Endothelial cell of umbilical vein (primary cell): ENCODE measurements around the gene DEF6. TPM values are rescaled to one million over a fixed set of nuclear protein-coding genes. Genes with fewer than 3 reads are reported as not detected.

ENCODE experiments used
- BruUV-seq: library from RNA; stranded (reverse); fragments of 400-500 nt; replicated peaks from 2 replicates; lab custom pipeline; 2021; lab: Mats Ljungman, UMichigan
- CTCF ChIA-PET: fragments of 300-600, 350-600 bp; sonication (Branson Sonifier 250); formaldehyde crosslinking; loops from one replicate; lab custom pipeline; 2021; ENCODE audit warnings: antibody characterized with exemption, inconsistent platforms; lab: Charles Lee
- POLR2A ChIA-PET: fragments of 300-600, 350-600 bp; sonication (Branson Sonifier 250); formaldehyde crosslinking; loops from one replicate; lab custom pipeline; 2021; ENCODE audit warnings: antibody characterized with exemption, inconsistent platforms; lab: Charles Lee
- DNase-seq: peaks from one replicate; pipeline ENCODE4 v3.0.0-alpha.2; 2011; ENCODE audit warnings: low read depth, low spot score
- FAIRE-seq: peaks from 2 replicates; lab custom pipeline; 2011; peaks lifted over from hg19 to GRCh38; lab: Jason Lieb, UNC
- H2AFZ ChIP-seq: 2 replicates; pipeline ENCODE4 v1.6.0; 2012; ENCODE audit warnings: low read depth, low read length, control low read depth, inconsistent platforms
- H3K27ac ChIP-seq: 2 replicates; pipeline ENCODE4 v1.5.1; 2011; ENCODE audit warnings: low read depth, mild to moderate bottlenecking, control low read depth, low read length, moderate library complexity; ENCODE audit not compliant: insufficient read depth
- H3K27me3 ChIP-seq, 2 experiments: 2 replicates each; pipeline versions ENCODE4 v1.6.0 to v1.6.1; 2011; ENCODE audit warnings: low read length in 2 of 2, mixed read lengths in 1 of 2; ENCODE audit not compliant: control insufficient read depth in 2 of 2, insufficient read depth in 2 of 2
- H3K36me3 ChIP-seq, 2 experiments: 2 replicates in 1 of 2; 3 replicates in 1 of 2; pipeline ENCODE4 v1.5.1; 2011; ENCODE audit warnings: low read length in 2 of 2, mild to moderate bottlenecking in 1 of 2, moderate library complexity in 1 of 2; ENCODE audit not compliant: control insufficient read depth in 2 of 2, insufficient read depth in 2 of 2; ENCODE audit errors: extremely low read depth in 1 of 2
- H3K4me1 ChIP-seq: 3 replicates; pipeline ENCODE4 v1.5.1; 2011; ENCODE audit warnings: mild to moderate bottlenecking, low read length; ENCODE audit not compliant: control insufficient read depth, insufficient read depth; ENCODE audit errors: extremely low read depth
- H3K4me2 ChIP-seq: 2 replicates; pipeline ENCODE4 v1.6.1; 2011; ENCODE audit warnings: low read length, control low read depth, mixed read lengths; ENCODE audit not compliant: insufficient read depth
- H3K4me3 ChIP-seq, 3 experiments: fragments of 200-600 bp in 1 of 3; sonication (generic), shearing (Covaris generic) in 1 of 3; replicated peaks in 1 of 3; 2 replicates each; pipeline ENCODE4 v1.5.1; 2011 to 2016; ENCODE audit warnings: control low read depth in 3 of 3, low read length in 3 of 3, mild to moderate bottlenecking in 2 of 3, inconsistent platforms in 1 of 3, low read depth in 1 of 3, moderate library complexity in 1 of 3; ENCODE audit not compliant: insufficient read depth in 1 of 3
- H3K79me2 ChIP-seq: 2 replicates; pipeline ENCODE4 v1.6.0; 2012; ENCODE audit warnings: low read length, inconsistent platforms; ENCODE audit not compliant: control insufficient read depth, insufficient read depth
- H3K9ac ChIP-seq: replicated peaks from 2 replicates; pipeline ENCODE3; 2011; ENCODE audit warnings: low read length, control low read depth; ENCODE audit not compliant: insufficient read depth; ENCODE audit errors: extremely low read depth
- H3K9me1 ChIP-seq: replicated peaks from 3 replicates; pipeline ENCODE4 v1.6.0; 2011; ENCODE audit warnings: mild to moderate bottlenecking, low read length; ENCODE audit not compliant: control insufficient read depth, insufficient read depth; ENCODE audit errors: extremely low read depth
- H3K9me3 ChIP-seq: replicated peaks from 2 replicates; pipeline ENCODE4 v1.5.1; 2012; ENCODE audit warnings: low read length, inconsistent platforms; ENCODE audit not compliant: control insufficient read depth, insufficient read depth
- H4K20me1 ChIP-seq: replicated peaks from 2 replicates; pipeline ENCODE3; 2011; ENCODE audit warnings: mild to moderate bottlenecking, low read length; ENCODE audit not compliant: control insufficient read depth, insufficient read depth; ENCODE audit errors: extremely low read depth
- EZH2 ChIP-seq: IDR thresholded peaks from 2 replicates; pipeline ENCODE4 v1.6.1; 2012; ENCODE audit warnings: borderline replicate concordance, low read depth, mild to moderate bottlenecking, moderate library complexity, low read length, inconsistent platforms; ENCODE audit not compliant: severe bottlenecking
- FOS ChIP-seq: IDR thresholded peaks from 2 replicates; pipeline ENCODE4 v1.6.1; 2011; ENCODE audit warnings: mild to moderate bottlenecking, low read length, moderate library complexity, borderline replicate concordance; ENCODE audit not compliant: insufficient read depth
- GATA2 ChIP-seq: IDR thresholded peaks from 2 replicates; pipeline ENCODE4 v1.7.0; 2011; ENCODE audit warnings: low read depth, mild to moderate bottlenecking, moderate library complexity, mixed read lengths, low read length; ENCODE audit not compliant: insufficient read length, insufficient read depth
- JUN ChIP-seq: IDR thresholded peaks from 2 replicates; pipeline ENCODE4 v1.6.1; 2011; ENCODE audit warnings: borderline replicate concordance, low read depth; ENCODE audit not compliant: insufficient read length, insufficient read depth
- MAX ChIP-seq: IDR thresholded peaks from 2 replicates; pipeline ENCODE4 v1.6.1; 2011; ENCODE audit not compliant: insufficient read depth, insufficient read length
- MYC ChIP-seq: IDR thresholded peaks from one replicate; pipeline ENCODE4 v1.6.1; 2011; ENCODE audit warnings: mild to moderate bottlenecking, low read depth, low read length
- POLR2A ChIP-seq: IDR thresholded peaks from 2 replicates; pipeline ENCODE4 v1.6.1; 2012; ENCODE audit warnings: low read depth, mild to moderate bottlenecking, control low read depth, low read length
- POLR2AphosphoS5 ChIP-seq: IDR thresholded peaks from 2 replicates; pipeline ENCODE4 v1.6.1; 2012; ENCODE audit warnings: low read depth, mild to moderate bottlenecking, control low read depth, low read length, moderate library complexity; ENCODE audit not compliant: insufficient read depth
- dilution Hi-C: fragments of 300-500 bp; cut with MboI; formaldehyde crosslinking; loops from one replicate; pipeline ENCODE4 v1.15.0; 2019; ENCODE audit warnings: low sequenced_read_pairs; ENCODE audit not compliant: extremely low pct_ligation_motif_present
- intact Hi-C: fragments of 100-400 bp; cut with micrococcal nuclease; formaldehyde crosslinking; loops from one replicate; pipeline ENCODE4 v1.10.0; 2022
- polyA plus RNA-seq, 4 experiments: library from polyadenylated mRNA; depleted of rRNA in 3 of 4; stranded (reverse) in 3 of 4; unstranded in 1 of 4; fragments of >200 nt; gene quantifications; 2 replicates each; pipeline versions ENCODE4 v1.2.1 to v1.2.3, GENCODE V29; 2011 to 2012; ENCODE audit warnings: missing spikeins in 1 of 4
- total RNA-seq: library from RNA; stranded (reverse); gene quantifications from 2 replicates; pipeline ENCODE4 v1.2.3, GENCODE V29; 2021
- TF ChIP-seq, protein P1 (sequence below), 2 donors: IDR thresholded peaks; 1 replicate in 1 of 2; 2 replicates in 1 of 2; pipeline ENCODE4 v1.5.1; 2011; ENCODE audit warnings: low read length in 2 of 2, mild to moderate bottlenecking in 2 of 2, moderate library complexity in 2 of 2, control low read depth in 1 of 2, inconsistent platforms in 1 of 2, low read depth in 1 of 2; ENCODE audit not compliant: insufficient read depth in 1 of 2; ENCODE audit errors: extremely low read depth in 1 of 2

The DEF6 gene
- total and polyA plus RNA-seq, 2 donors (not counting 3 experiments of a cell fraction or from before 2014, with no cell fraction given), result 0.59 to 0.77 TPM

DNA sequence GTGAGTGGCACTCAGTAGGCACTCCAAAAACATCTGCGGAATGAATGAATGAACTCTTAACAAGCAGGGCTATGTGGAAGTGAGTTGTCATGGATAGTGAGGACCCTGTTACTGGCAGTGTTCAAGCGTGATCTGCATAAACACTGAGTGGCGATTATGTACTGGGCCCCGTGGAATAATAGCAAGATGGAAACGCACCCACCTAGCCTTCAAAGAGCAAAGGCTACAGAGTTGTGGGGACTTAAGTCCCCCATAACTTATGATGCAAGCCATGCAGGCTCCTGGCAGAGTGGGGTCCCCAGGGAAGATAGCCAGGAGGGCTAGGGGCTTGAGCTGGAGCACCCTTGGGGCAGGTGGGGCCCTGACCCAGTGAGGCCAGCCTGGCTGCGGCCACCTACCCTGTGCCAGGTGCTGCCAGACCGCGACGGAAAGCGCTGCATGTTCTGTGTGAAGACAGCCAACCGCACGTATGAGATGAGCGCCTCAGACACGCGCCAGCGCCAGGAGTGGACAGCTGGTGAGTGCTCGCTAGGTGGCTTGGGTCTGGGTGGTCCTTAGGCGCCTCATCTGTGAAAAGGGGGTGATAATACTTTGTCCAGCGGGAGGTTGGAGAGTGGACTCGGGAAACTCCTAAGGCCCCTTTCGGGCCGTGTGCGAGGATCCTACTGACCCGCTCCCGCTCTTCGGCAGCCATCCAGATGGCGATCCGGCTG lies 20.0 kb downstream of the DEF6 start:
- dilution Hi-C loops, result no loop called here
- H3K4me1 ChIP-seq, result peaks cover 5% of the 10 kb centered on the region
- no peaks in the 10 kb centered on the region for H3K36me3 ChIP-seq
- H3K27me3 ChIP-seq, result peaks cover 9 to 15% of the 10 kb centered on the region in 2 experiments
- peak overlapping the region; percentile 93 for H2AFZ ChIP-seq
- H3K4me2 ChIP-seq, result peak overlapping the region; percentile 59
- no peaks in the 10 kb centered on the region for H3K9me1 ChIP-seq
- FAIRE-seq (no peak), DNase-seq (no peak)
- H3K79me2 ChIP-seq, result no peaks in the 10 kb centered on the region
- no peaks in the 10 kb centered on the region for H3K9me3 ChIP-seq
- intact Hi-C loops, result loop anchor here (2.0 kb wide), 1 partner anchor 19 kb away; no protein-coding TSS in a partner anchor
- no peak overlapping the region for H3K9ac ChIP-seq
- TF ChIP-seq GATA2 (no peak), EZH2 (peak; percentile 43)
- H3K4me3 ChIP-seq, result peak overlapping the region; percentile 23 to 52 (median 31)
- CTCF ChIA-PET, result interaction anchor here (0.7 to 2.7 kb wide), 13 partner anchors 10 to 419 kb away, joined by 3 to 26 read pairs (median 4); partner anchors contain the start of genes ARMC12, DEF6 and ZNF76
- no TSS peak for BruUV-seq
- no peak overlapping the region for H3K27ac ChIP-seq
- POLR2A ChIA-PET, result no interaction called here
- H4K20me1 ChIP-seq, result no peaks in the 10 kb centered on the region

DNA sequence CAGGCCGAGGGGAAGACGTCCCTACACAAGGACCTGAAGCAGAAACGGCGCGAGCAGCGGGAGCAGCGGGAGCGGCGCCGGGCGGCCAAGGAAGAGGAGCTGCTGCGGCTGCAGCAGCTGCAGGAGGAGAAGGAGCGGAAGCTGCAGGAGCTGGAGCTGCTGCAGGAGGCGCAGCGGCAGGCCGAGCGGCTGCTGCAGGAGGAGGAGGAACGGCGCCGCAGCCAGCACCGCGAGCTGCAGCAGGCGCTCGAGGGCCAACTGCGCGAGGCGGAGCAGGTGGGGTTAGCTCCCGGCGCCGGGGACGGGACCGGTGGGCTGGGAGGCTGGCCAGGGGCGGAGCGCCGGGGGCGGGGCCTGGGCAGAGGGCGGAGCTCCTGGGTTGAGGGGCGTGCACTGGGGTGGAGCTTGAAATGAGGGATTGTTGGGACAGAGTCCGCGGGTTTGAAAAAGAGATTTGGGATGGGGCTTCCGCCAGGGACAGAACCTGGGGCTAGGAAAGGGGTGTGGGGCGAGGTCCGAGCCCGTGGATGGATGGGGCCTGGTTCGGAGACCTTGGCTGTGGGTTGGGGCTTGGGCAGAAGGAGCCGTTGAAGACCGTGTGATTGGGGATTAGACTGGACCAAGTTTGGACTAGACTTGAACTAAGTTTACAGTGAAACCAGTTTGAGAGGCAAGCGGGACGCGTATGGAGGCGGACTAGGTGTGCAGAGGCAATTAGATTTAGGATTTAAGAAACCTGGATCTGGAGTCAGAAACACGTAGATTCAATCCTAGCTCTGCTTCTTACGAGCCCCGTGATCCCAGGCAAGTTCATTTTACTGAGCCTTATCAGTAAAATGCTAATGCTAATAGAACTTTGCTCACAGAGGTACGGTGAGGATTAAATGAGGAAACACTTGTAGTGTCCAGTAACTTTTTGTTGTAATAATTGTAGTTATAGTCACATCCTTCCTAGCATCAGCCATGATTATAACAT lies 20.9 kb downstream of the DEF6 start:
- H3K4me3 ChIP-seq, result peak overlapping the region; percentile 23 to 52 (median 31)
- dilution Hi-C loops (no loop called here), intact Hi-C loops (loop anchor here (2.0 kb wide), 1 partner anchor 20 kb away; no protein-coding TSS in a partner anchor)
- ChIA-PET CTCF (interaction anchor here (0.7 to 2.7 kb wide), 13 partner anchors 9 to 418 kb away, joined by 3 to 26 read pairs (median 4); partner anchors contain the start of genes ARMC12, DEF6 and ZNF76), POLR2A (no interaction called here)
- H3K27me3 ChIP-seq, result peaks cover 9 to 15% of the 10 kb centered on the region in 2 experiments
- H4K20me1 ChIP-seq, result no peaks in the 10 kb centered on the region
- H3K9me3 ChIP-seq, result no peaks in the 10 kb centered on the region
- no peaks in the 10 kb centered on the region for H3K9me1 ChIP-seq
- TF ChIP-seq FOS (no peak), EZH2 (peak; percentile 50), GATA2 (no peak), MYC (no peak), MAX (no peak), POLR2AphosphoS5 (peak; percentile 47), POLR2A (no peak), JUN (no peak)
- TF ChIP-seq, protein P1, sequence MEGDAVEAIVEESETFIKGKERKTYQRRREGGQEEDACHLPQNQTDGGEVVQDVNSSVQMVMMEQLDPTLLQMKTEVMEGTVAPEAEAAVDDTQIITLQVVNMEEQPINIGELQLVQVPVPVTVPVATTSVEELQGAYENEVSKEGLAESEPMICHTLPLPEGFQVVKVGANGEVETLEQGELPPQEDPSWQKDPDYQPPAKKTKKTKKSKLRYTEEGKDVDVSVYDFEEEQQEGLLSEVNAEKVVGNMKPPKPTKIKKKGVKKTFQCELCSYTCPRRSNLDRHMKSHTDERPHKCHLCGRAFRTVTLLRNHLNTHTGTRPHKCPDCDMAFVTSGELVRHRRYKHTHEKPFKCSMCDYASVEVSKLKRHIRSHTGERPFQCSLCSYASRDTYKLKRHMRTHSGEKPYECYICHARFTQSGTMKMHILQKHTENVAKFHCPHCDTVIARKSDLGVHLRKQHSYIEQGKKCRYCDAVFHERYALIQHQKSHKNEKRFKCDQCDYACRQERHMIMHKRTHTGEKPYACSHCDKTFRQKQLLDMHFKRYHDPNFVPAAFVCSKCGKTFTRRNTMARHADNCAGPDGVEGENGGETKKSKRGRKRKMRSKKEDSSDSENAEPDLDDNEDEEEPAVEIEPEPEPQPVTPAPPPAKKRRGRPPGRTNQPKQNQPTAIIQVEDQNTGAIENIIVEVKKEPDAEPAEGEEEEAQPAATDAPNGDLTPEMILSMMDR (IDR thresholded peaks at IDR 0.05; ENCODE audit: extremely low read depth in 1 of 2, insufficient read depth in 1 of 2, low read depth in 1 of 2, low read length in 2 of 2), result peak in 1 of 2 donors; percentile 13
- BruUV-seq, result no TSS peak
- peak overlapping the region; percentile 59 for H3K4me2 ChIP-seq
- DNase-seq, result peak; percentile 85
- peak; percentile 71 for FAIRE-seq
- peak overlapping the region; percentile 93 for H2AFZ ChIP-seq
- H3K9ac ChIP-seq, result no peak overlapping the region
- H3K36me3 ChIP-seq, result no peaks in the 10 kb centered on the region
- no peaks in the 10 kb centered on the region for H3K79me2 ChIP-seq
- peaks cover 5% of the 10 kb centered on the region for H3K4me1 ChIP-seq
- no peak overlapping the region for H3K27ac ChIP-seq
